Body of pancreas (tissue), 4 donors: ENCODE data around the gene LIN37. TPM values are rescaled to one million over a fixed set of nuclear protein-coding genes. Genes with fewer than 3 reads are reported as not detected.

Experiments used
- ATAC-seq: fragments of 150-250 bp; one replicate; pipeline ENCODE4 v1.9.1; 2016
- DNase-seq, 4 donors: peaks; one replicate each; pipeline ENCODE4 v3.0.0-alpha.2; 2019
- H3K27ac ChIP-seq, 4 donors: fragments of 200-600 bp; sonication (generic); 1 replicate in 3 of 4; 2 replicates in 1 of 4; pipeline versions ENCODE4 v1.5.1 to v1.6.1; 2016 to 2019; ENCODE audit warnings: mild to moderate bottlenecking in 1 of 4, mixed read lengths in 1 of 4, moderate library complexity in 1 of 4
- H3K27me3 ChIP-seq, 2 donors: fragments of 200-600 bp; sonication (generic); one replicate each; pipeline ENCODE4 v1.6.0; 2016; ENCODE audit warnings: mild to moderate bottlenecking in 1 of 2
- H3K36me3 ChIP-seq, 2 donors: fragments of 200-600 bp; sonication (generic); replicated peaks in 1 of 2; 2 replicates each; pipeline ENCODE4 v1.5.1; 2016; ENCODE audit warnings: low read depth in 2 of 2; ENCODE audit not compliant: insufficient read depth in 1 of 2
- H3K4me1 ChIP-seq: fragments of 200-600 bp; sonication (generic); one replicate; pipeline ENCODE4 v1.6.0; 2016
- H3K4me3 ChIP-seq, 2 donors: fragments of 200-600 bp; sonication (generic); 1 replicate in 1 of 2; 2 replicates in 1 of 2; pipeline ENCODE4 v1.5.1; 2016 to 2019
- H3K9me3 ChIP-seq, 3 donors: fragments of 200-600 bp; sonication (generic); 1 replicate in 2 of 3; 2 replicates in 1 of 3; pipeline ENCODE4 v1.5.1; 2016
- POLR2A ChIP-seq, 3 donors: fragments of 450-650 bp; IDR thresholded peaks; one replicate each; pipeline ENCODE4 v1.6.1; 2016; ENCODE audit warnings: antibody characterized with exemption in 3 of 3, mild to moderate bottlenecking in 2 of 3
- WGBS, 2 donors: methylation state at CpG; one replicate each; pipeline ENCODE4 v1.1.5; 2017; 5-methylcytosine and 5-hydroxymethylcytosine counted together
- intact Hi-C: fragments of 100-400 bp; cut with DNase I; formaldehyde crosslinking; loops from one replicate; pipeline ENCODE4 v1.15.1; 2023
- total RNA-seq, 2 donors: library from RNA; depleted of rRNA; stranded (reverse); fragments of >200 nt; gene quantifications; one replicate each; pipeline ENCODE4 v1.1.0, GENCODE V29; 2016
- TF ChIP-seq, protein P1 (sequence below), 7 experiments: fragments of 450-650 bp in 4 of 7; fragments of 200-600 bp in 3 of 7; sonication (generic) in 3 of 7; IDR thresholded peaks; one replicate each; pipeline ENCODE4 v1.5.1; 2016 to 2019; ENCODE audit warnings: antibody characterized with exemption in 7 of 7

LIN37 gene
- total RNA-seq, 2 donors from 2014 or later = 6.7 to 7.6 TPM

DNA sequence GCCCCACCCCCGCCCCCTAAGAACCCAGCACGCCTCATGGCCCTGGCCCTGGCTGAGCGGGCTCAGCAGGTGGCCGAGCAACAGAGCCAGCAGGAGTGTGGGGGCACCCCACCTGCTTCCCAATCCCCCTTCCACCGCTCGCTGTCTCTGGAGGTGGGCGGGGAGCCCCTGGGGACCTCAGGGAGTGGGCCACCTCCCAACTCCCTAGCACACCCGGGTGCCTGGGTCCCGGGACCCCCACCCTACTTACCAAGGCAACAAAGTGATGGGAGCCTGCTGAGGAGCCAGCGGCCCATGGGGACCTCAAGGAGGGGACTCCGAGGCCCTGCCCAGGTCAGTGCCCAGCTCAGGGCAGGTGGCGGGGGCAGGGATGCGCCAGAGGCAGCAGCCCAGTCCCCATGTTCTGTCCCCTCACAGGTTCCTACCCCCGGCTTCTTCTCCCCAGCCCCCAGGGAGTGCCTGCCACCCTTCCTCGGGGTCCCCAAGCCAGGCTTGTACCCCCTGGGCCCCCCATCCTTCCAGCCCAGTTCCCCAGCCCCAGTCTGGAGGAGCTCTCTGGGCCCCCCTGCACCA lies 38.9 kb downstream of the LIN37 start:
- H3K9me3 ChIP-seq = no peaks in the 10 kb centered on the region
- TF ChIP-seq POLR2A (IDR thresholded peaks at IDR 0.05) = no peak
- TF ChIP-seq, protein P1, sequence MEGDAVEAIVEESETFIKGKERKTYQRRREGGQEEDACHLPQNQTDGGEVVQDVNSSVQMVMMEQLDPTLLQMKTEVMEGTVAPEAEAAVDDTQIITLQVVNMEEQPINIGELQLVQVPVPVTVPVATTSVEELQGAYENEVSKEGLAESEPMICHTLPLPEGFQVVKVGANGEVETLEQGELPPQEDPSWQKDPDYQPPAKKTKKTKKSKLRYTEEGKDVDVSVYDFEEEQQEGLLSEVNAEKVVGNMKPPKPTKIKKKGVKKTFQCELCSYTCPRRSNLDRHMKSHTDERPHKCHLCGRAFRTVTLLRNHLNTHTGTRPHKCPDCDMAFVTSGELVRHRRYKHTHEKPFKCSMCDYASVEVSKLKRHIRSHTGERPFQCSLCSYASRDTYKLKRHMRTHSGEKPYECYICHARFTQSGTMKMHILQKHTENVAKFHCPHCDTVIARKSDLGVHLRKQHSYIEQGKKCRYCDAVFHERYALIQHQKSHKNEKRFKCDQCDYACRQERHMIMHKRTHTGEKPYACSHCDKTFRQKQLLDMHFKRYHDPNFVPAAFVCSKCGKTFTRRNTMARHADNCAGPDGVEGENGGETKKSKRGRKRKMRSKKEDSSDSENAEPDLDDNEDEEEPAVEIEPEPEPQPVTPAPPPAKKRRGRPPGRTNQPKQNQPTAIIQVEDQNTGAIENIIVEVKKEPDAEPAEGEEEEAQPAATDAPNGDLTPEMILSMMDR (IDR thresholded peaks at IDR 0.05) = no peak
- no peaks in the 10 kb centered on the region for H3K36me3 ChIP-seq
- DNase-seq = no peak
- H3K4me1 ChIP-seq = peaks cover 18% of the 10 kb centered on the region
- 94 to 100% methylated on average over 3 to 13 of the region's 15 CpGs for WGBS, 2 donors
- no peak for ATAC-seq
- no peak overlapping the region for H3K27ac ChIP-seq
- H3K4me3 ChIP-seq = no peak overlapping the region
- H3K27me3 ChIP-seq = no peaks in the 10 kb centered on the region
- intact Hi-C loops = no loop called here

DNA sequence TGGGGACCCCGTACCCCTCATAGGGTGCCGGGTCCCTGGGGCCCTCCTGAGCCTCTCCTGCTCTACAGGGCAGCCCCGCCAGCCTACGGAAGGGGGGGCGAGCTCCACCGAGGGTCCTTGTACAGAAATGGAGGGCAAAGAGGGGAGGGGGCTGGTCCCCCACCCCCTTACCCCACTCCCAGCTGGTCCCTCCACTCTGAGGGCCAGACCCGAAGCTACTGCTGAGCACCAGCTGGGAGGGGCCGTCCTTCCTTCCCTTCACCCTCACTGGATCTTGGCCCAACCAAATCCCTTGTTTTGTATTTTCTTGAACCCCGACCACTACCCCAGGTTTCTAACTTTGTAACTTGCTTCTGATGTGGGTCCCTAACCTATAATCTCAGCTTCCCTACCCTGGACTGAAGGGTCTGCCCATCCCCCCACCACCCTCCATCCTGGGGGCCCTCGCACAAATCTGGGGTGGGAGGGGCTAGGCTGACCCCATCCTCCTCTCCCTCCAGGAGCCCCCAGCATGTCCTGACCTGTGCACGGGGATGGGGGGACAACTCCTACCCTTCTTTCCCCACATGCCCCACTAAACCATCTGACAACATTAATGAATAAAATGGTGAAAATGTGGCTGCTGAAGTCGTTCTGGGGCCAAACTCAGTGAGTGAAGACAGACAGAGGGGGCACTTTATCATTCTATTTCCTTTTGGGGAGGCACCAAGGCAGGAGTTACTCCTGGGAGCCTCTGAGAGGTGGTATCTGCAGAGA lies 40.0 kb downstream of the LIN37 start:
- H3K27me3 ChIP-seq = no peaks in the 10 kb centered on the region
- intact Hi-C loops = no loop called here
- H3K27ac ChIP-seq = no peak overlapping the region
- TF ChIP-seq POLR2A (IDR thresholded peaks at IDR 0.05) = no peak
- TF ChIP-seq, protein P1 (IDR thresholded peaks at IDR 0.05) = no peak
- no peak for DNase-seq
- ATAC-seq = no peak
- peaks cover 20% of the 10 kb centered on the region for H3K4me1 ChIP-seq
- no peaks in the 10 kb centered on the region for H3K9me3 ChIP-seq
- no peak overlapping the region for H3K4me3 ChIP-seq
- no peaks in the 10 kb centered on the region for H3K36me3 ChIP-seq
- 78 to 81% methylated on average over 8 to 9 of the region's 12 CpGs for WGBS, 2 donors

DNA sequence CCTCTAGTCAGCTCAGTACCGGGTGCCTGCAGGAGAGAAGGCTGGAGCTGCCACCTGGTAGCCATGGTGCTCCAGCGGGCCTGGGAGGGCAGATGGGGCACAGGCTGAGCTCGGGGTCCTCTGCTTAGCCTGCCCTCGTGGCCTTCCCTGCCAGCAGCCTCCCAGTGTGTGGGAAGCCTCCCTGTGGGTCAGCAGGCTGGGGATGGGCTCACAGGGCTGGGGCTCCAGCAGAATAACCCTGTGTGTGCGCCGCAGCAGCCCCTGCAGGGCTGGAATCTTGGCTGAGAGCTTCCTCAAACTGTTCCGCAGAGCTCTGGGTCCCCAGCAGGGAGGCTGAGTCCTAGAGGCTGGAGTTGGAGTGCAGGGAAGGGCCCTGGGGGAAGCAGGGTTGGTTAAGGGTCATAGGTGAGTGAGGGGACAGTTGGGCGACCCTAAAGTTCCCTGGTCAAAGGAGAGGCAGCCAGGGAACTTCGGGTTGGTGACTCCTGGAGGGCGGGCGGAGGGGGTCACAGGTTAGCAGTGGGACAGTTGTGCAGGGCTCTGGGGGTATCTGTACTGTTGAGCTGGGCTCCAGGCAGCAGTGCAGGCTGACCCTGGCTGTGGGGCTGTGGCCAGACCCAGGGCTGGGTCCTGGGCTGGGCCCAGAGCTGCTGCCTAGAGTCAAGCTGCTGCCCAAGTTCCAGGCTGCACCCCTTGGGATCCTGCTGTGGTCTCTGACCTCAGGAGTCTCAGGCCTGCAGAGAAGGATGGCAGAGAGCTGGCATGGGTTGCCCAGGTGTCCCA lies 41.0 kb downstream of the LIN37 start:
- DNase-seq = no peak

DNA sequence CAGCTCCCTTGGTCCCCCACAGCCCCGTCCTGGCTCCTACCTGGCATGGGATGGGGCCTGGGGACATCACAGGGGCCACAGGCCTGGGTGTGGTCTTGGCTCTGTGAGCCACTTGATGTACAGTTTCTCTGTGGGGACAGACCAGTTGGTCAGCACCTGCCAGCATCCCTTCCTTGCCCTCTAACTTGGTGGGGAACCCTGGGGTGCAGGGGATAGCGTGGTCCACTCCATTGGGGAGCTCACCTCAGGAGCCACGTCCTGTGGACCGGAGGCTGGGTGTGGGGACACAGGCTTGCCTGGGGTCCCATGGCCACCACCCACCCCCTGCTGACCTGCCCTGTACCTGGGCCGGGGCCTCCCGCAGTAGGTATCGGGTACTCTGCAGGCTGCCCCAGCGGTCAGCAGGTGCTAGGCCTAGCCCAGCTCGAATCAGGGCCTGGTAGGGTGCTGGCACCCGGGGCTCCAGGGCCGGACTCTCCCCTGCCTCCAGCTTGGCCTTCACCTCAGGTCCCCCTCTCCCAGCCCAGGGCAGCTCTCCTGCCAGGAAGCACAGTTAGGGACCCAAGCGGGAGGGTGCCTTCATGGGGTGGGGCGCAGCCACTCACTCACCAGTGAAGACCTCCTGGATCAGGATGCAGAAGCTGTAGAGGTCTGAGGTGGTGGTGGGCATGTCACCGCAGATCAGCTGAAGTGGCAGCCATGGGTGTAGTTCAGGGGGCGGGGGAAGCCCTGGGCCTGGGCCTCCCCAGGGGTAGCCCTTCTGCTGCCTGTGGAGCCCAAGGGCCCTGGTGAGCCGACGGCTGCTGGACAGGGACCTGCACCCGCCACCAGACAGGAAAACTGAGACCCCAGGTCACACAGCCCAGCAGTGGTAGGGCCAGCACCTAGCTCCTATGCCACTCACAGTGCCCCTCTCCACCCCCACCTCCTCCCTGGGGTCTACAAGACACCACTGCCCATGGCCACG lies 41.9 kb downstream of the LIN37 start:
- 89% methylated on average over 18 of the region's 19 CpGs; no CpG with 5 or more reads in 1 of the 2 donors for WGBS, 2 donors
- Histone ChIP-seq H3K36me3 (no peaks in the 10 kb centered on the region), H3K27ac (no peak overlapping the region), H3K9me3 (no peaks in the 10 kb centered on the region), H3K4me1 (peaks cover 20% of the 10 kb centered on the region), H3K27me3 (no peaks in the 10 kb centered on the region), H3K4me3 (no peak overlapping the region)
- ATAC-seq = no peak
- TF ChIP-seq, protein P1 (IDR thresholded peaks at IDR 0.05) = no peak
- no peak for TF ChIP-seq POLR2A (IDR thresholded peaks at IDR 0.05)
- DNase-seq = no peak
- intact Hi-C loops = no loop called here

More for the DNA sequence above, 41.0 kb downstream of the LIN37 start:
- intact Hi-C loops = no loop called here
- Histone ChIP-seq H3K27ac (no peak overlapping the region), H3K4me1 (peaks cover 20% of the 10 kb centered on the region), H3K36me3 (no peaks in the 10 kb centered on the region), H3K9me3 (no peaks in the 10 kb centered on the region), H3K27me3 (no peaks in the 10 kb centered on the region), H3K4me3 (no peak overlapping the region)
- no peak for ATAC-seq
- TF ChIP-seq, protein P1 (IDR thresholded peaks at IDR 0.05) = no peak
- TF ChIP-seq POLR2A (IDR thresholded peaks at IDR 0.05) = no peak
- WGBS, 2 donors = 81 to 94% methylated on average over 8 to 11 of the region's 11 CpGs
